MM.1S (cell line): ENCODE results near the gene ZBTB18.

Experiments
- DNase-seq: peaks from one replicate; pipeline ENCODE4 v3.0.0-alpha.2; 2015
- H2AFZ ChIP-seq: fragments of 300-600 bp; sonication (generic); 2 replicates; pipeline ENCODE4 v1.6.0; 2016; ENCODE audit warnings: antibody characterized with exemption, low read length
- H3F3A ChIP-seq: fragments of 300-600 bp; sonication (generic); 2 replicates; pipeline ENCODE4 v1.6.1; 2016; ENCODE audit warnings: mild to moderate bottlenecking, antibody characterized with exemption, low read length, moderate library complexity, mixed read lengths; ENCODE audit not compliant: insufficient read depth
- H3K27ac ChIP-seq: fragments of 300-600 bp; sonication (generic); 2 replicates; pipeline ENCODE4 v1.5.1; 2016; ENCODE audit warnings: mild to moderate bottlenecking, low read length
- H3K27me3 ChIP-seq: fragments of 300-600 bp; sonication (generic); replicated peaks from 2 replicates; pipeline ENCODE4 v1.6.0; 2016; ENCODE audit warnings: low read length; ENCODE audit not compliant: insufficient read depth
- H3K36me3 ChIP-seq: fragments of 300-600 bp; sonication (generic); replicated peaks from 2 replicates; pipeline ENCODE4 v1.6.1; 2016; ENCODE audit warnings: mild to moderate bottlenecking, low read length, mixed read lengths; ENCODE audit not compliant: insufficient read depth
- H3K4me1 ChIP-seq: fragments of 300-600 bp; sonication (generic); 2 replicates; pipeline ENCODE4 v1.6.1; 2016; ENCODE audit warnings: low read length, mixed read lengths
- H3K4me2 ChIP-seq: fragments of 300-600 bp; sonication (generic); 2 replicates; pipeline ENCODE4 v1.6.0; 2016; ENCODE audit warnings: low read depth, low read length
- H3K4me3 ChIP-seq: fragments of 300-600 bp; sonication (generic); 2 replicates; pipeline ENCODE4 v1.5.1; 2016; ENCODE audit warnings: low read length, mixed read lengths
- H3K79me2 ChIP-seq: fragments of 300-600 bp; sonication (generic); 2 replicates; pipeline ENCODE4 v1.6.1; 2016; ENCODE audit warnings: mixed run types, low read length, mixed read lengths
- H3K9ac ChIP-seq: fragments of 300-600 bp; sonication (generic); 2 replicates; pipeline ENCODE4 v1.6.1; 2016; ENCODE audit warnings: low read length, mixed read lengths
- H3K9me2 ChIP-seq: fragments of 300-600 bp; sonication (generic); replicated peaks from 2 replicates; pipeline ENCODE4 v1.6.1; 2016; ENCODE audit warnings: mild to moderate bottlenecking, low read length, mixed read lengths; ENCODE audit not compliant: insufficient read depth
- H3K9me3 ChIP-seq: fragments of 300-600 bp; sonication (generic); replicated peaks from 2 replicates; pipeline ENCODE4 v1.6.1; 2016; ENCODE audit warnings: mild to moderate bottlenecking, low read length, mixed read lengths; ENCODE audit not compliant: insufficient read depth
- H4K20me1 ChIP-seq: fragments of 300-600 bp; sonication (generic); 2 replicates; pipeline ENCODE4 v1.6.1; 2016; ENCODE audit warnings: mild to moderate bottlenecking, low read length, moderate library complexity, mixed read lengths; ENCODE audit not compliant: insufficient read depth
- CTCF ChIP-seq: fragments of 300-600 bp; sonication (generic); IDR thresholded peaks from 2 replicates; pipeline ENCODE4 v1.5.1; 2016; ENCODE audit warnings: antibody characterized with exemption, low read length, mixed read lengths
- EZH2 ChIP-seq: fragments of 300-600 bp; sonication (generic); optimal IDR thresholded peaks from 2 replicates; pipeline ENCODE3; 2017; ENCODE audit warnings: low read depth, mild to moderate bottlenecking, antibody characterized with exemption, low read length, mixed read lengths
- EZH2phosphoT487 ChIP-seq: fragments of 300-600 bp; sonication (generic); IDR thresholded peaks from 2 replicates; pipeline ENCODE4 v1.6.1; 2018; ENCODE audit warnings: antibody characterized with exemption, low read length

ZBTB18 gene

GRCh38 chr1:244056577-244056976 is 5.5 kb downstream of the ZBTB18 start:
- Histone ChIP-seq H3K27ac (no peak overlapping the region), H3K4me1 (no peaks in the 10 kb centered on the region), H3K79me2 (no peaks in the 10 kb centered on the region), H3K9ac (no peak overlapping the region), H3K9me3 (no peaks in the 10 kb centered on the region), H3K4me3 (no peak overlapping the region), H3K27me3 (no peaks in the 10 kb centered on the region), H3K9me2 (no peaks in the 10 kb centered on the region), H3K4me2 (no peak overlapping the region), H2AFZ (no peak overlapping the region), H3K36me3 (no peaks in the 10 kb centered on the region), H3F3A (no peaks in the 10 kb centered on the region), H4K20me1 (peaks cover 6% of the 10 kb centered on the region; the same call in 1 of the 2 replicates)
- no peak for DNase-seq
- no peak for TF ChIP-seq CTCF
- no peak for TF ChIP-seq EZH2phosphoT487
- TF ChIP-seq EZH2, result no peak

DNA sequence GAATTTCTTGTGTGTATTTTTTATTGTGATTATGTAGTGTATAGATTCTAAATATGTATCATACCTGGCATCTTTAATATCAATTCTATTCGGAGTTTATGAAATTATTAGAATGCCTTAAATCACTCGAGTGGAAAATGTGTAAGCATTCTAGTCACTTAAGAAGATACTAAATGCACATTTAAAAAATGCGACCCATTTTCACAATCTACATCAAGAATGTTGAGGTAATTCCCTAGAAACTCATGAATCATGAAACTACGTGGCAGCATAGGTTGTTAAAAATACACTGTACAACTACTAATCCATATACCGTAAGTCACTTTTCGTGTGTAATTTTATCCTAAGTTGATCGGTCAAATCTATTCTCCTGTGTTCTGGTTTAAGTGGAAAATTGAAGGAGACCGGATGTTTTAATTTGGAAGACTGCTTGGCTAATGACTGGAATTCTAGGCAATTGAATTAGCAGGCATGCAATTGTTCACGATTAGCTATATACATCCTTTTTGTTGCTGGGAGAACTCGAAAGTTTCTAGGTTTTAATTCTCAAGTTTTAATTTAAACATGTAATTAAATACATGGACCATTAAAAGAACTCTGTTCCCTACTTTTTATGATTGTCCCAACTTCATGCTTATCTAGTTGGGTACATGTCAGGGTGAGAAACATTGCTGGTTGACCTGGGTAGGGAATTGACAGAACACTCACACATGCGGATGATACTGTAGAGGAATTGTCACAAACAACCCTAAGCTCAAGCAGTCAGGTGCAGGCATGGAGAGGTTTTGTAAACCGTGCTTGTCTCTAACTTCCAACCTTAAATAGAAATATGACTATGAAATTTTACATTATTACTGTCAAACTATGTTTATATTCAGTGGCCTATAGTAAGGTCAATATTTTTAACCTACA is 6.6 kb downstream of the ZBTB18 start:
- H3K9me3 ChIP-seq, result no peaks in the 10 kb centered on the region
- DNase-seq, result no peak

GRCh38 chr1:244060117-244060516 is 9.0 kb downstream of the ZBTB18 start:
- Histone ChIP-seq H3K27ac (no peak overlapping the region), H3K27me3 (no peaks in the 10 kb centered on the region), H3K4me1 (no peaks in the 10 kb centered on the region), H3K36me3 (no peaks in the 10 kb centered on the region), H3F3A (no peaks in the 10 kb centered on the region), H3K79me2 (no peaks in the 10 kb centered on the region), H3K9me2 (no peaks in the 10 kb centered on the region), H4K20me1 (no peaks in the 10 kb centered on the region), H3K9ac (no peak overlapping the region), H3K4me2 (no peak overlapping the region), H3K4me3 (no peak overlapping the region), H2AFZ (no peak overlapping the region), H3K9me3 (no peaks in the 10 kb centered on the region)
- DNase-seq, result no peak
- TF ChIP-seq EZH2phosphoT487, result no peak

More for the DNA sequence above, 6.6 kb downstream of the ZBTB18 start:
- TF ChIP-seq EZH2phosphoT487 (no peak), CTCF (no peak), EZH2 (no peak)
- Histone ChIP-seq H4K20me1 (no peaks in the 10 kb centered on the region), H2AFZ (no peak overlapping the region), H3K4me3 (no peak overlapping the region), H3K9ac (no peak overlapping the region), H3K27me3 (no peaks in the 10 kb centered on the region), H3K4me1 (no peaks in the 10 kb centered on the region), H3K4me2 (no peak overlapping the region), H3K27ac (no peak overlapping the region), H3F3A (no peaks in the 10 kb centered on the region), H3K36me3 (no peaks in the 10 kb centered on the region), H3K79me2 (no peaks in the 10 kb centered on the region), H3K9me2 (no peaks in the 10 kb centered on the region)

- no peak overlapping the region for H3K4me2 ChIP-seq
- no peaks in the 10 kb centered on the region for H3K27me3 ChIP-seq
- no peaks in the 10 kb centered on the region for H3F3A ChIP-seq
- no peaks in the 10 kb centered on the region for H3K9me2 ChIP-seq
- no peaks in the 10 kb centered on the region for H3K79me2 ChIP-seq
- H3K9me3 ChIP-seq, result no peaks in the 10 kb centered on the region
- DNase-seq, result no peak
- TF ChIP-seq EZH2, result no peak
- TF ChIP-seq EZH2phosphoT487, result no peak
- no peak for TF ChIP-seq CTCF
- H3K36me3 ChIP-seq, result no peaks in the 10 kb centered on the region
- no peaks in the 10 kb centered on the region for H3K4me1 ChIP-seq
- H3K4me3 ChIP-seq, result no peak overlapping the region
- H3K9ac ChIP-seq, result no peak overlapping the region
- H3K27ac ChIP-seq, result no peak overlapping the region
- no peak overlapping the region for H2AFZ ChIP-seq
- no peaks in the 10 kb centered on the region for H4K20me1 ChIP-seq
Observed at GRCh38 chr1:244060686-244061085, 9.6 kb downstream of the ZBTB18 start.
